Endothelial cell of umbilical vein (primary cell): ENCODE measurements around the gene TRAPPC3L.

Source experiments
- CTCF ChIP-seq, 2 donors: IDR thresholded peaks; 1 replicate in 1 of 2; 2 replicates in 1 of 2; pipeline ENCODE4 v1.5.1; 2011; ENCODE audit warnings: low read length in 2 of 2, mild to moderate bottlenecking in 2 of 2, moderate library complexity in 2 of 2, control low read depth in 1 of 2, inconsistent platforms in 1 of 2, low read depth in 1 of 2; ENCODE audit not compliant: insufficient read depth in 1 of 2; ENCODE audit errors: extremely low read depth in 1 of 2
- FOS ChIP-seq: IDR thresholded peaks from 2 replicates; pipeline ENCODE4 v1.6.1; 2011; ENCODE audit warnings: mild to moderate bottlenecking, low read length, moderate library complexity, borderline replicate concordance; ENCODE audit not compliant: insufficient read depth

- no peak for TF ChIP-seq FOS
- TF ChIP-seq CTCF (IDR thresholded peaks at IDR 0.05; ENCODE audit: extremely low read depth in 1 of 2, insufficient read depth in 1 of 2, low read depth in 1 of 2, low read length in 2 of 2), result no peak
Observed at GRCh38 chr6:116483616-116484015, 61.9 kb downstream of the TRAPPC3L start.
